HG02610 (cell line): Measurements from ENCODE around the gene IGSF9B.

Source experiments
- ATAC-seq: cut with Tn5 transposase; IDR thresholded peaks from one replicate; pipeline ENCODE4 v1.9.1; 2021; ENCODE audit warnings: mild to moderate bottlenecking, moderate library complexity; ENCODE audit not compliant: unreplicated experiment

The IGSF9B gene

DNA sequence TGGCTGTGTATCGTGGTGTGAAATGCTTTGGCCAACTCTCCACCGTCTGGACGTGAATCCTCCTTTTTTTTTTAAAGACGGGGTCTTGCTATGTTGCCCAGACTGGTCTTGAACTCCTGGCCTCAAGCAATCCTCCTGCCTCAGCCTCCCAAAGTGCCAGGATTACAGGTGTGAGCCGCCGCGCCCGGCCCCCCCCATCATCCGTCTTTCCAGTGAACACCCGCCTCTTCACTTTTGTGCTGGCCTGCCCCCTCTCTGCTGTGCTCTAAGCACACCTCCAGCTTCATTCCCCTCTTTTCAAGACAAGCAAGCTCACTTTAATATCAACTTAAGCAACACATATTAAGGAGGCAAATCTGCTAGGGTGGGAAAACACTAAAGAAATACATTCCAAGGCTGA lies 35.3 kb downstream of the IGSF9B start:
- ATAC-seq: no peak

- no peak for ATAC-seq
Measured at GRCh38 chr11:133921026-133921425, 35.7 kb downstream of the IGSF9B start.

- ATAC-seq: no peak
Measured at GRCh38 chr11:133920109-133920990, 36.4 kb downstream of the IGSF9B start.

GRCh38 chr11:133919330-133920108 lies 37.2 kb downstream of the IGSF9B start:
- no peak for ATAC-seq

DNA sequence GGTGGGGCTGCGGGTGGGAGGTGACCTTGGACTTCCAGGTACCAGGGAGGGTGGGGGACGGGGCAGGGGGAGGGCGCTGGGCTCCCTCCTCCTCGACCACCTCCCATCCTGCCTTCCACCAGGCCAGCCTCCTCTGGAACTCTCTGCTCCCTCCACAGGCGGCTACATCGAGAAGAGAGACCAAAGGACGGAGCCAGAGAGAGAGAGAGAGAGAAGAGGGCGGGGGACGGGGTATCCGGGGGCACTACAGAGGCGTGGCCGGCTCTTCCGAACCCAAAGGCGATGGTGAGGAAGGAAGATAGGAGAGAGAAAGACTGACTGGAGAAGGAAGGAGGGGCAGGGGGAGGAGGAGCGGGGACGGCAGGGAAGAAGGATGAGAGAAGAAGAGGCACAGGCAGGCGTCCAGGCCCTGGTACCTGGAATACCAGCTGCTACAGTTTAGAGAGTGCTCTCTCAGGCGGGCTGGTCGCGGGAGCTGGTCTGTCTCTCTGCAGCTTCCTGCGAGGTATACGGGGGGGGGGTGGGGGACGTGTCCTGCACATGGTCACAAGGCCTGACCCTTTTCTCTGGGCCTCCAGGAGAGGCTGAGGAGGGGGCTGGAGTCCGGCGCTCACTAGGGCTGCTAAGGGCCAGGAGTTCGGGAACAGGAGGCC lies 38.0 kb downstream of the IGSF9B start:
- no peak for ATAC-seq

GRCh38 chr11:133917921-133918607 lies 38.7 kb downstream of the IGSF9B start:
- ATAC-seq: no peak

- no peak for ATAC-seq
Measured at GRCh38 chr11:133916784-133917440, 39.9 kb downstream of the IGSF9B start.

- no peak for ATAC-seq
Measured at GRCh38 chr11:133913761-133914160, 43.0 kb downstream of the IGSF9B start.

GRCh38 chr11:133911171-133911570 lies 45.6 kb downstream of the IGSF9B start:
- no peak for ATAC-seq

GRCh38 chr11:133910101-133910500 lies 46.7 kb downstream of the IGSF9B start:
- no peak for ATAC-seq

GRCh38 chr11:133908827-133909226 lies 47.9 kb downstream of the IGSF9B start:
- ATAC-seq: no peak

DNA sequence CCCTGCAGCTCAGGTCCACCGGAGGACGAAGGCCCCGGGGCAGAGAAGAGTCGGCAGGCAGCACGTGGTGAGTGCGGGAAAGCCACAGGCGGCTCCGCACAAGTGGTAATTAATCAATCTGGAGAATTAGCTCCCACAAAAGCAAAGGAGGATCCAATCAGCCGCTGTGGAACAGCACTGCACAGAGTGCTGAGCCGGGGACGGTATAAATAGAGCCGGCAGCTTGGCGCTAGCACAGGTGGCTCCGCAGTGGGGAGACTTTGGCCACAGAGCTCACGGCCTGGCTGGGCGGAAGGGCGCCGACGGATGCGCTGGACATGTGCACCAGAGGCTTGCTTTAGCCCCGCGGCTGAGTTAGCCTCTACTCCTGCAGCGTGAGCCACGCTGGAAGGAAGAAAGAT lies 48.9 kb downstream of the IGSF9B start:
- ATAC-seq: no peak

DNA sequence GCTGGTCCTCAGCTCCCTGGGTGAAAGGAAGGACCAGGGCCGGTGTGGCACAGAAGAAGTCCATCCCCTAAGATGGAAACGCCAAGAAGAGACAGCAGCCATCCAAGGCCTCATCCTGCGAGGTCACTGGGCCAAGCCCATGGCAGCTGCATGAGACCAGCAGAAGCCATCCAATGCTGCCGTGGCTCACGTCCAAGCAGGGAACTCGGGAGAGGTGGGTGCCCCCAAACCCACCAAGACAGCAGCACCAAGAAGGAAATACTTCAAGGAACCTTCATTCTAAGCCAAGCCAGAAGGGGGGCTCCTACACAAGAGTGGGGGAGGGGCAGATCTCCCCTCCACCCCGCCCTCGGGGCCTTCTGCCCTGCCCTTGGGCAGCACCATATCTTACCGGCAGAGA lies 49.6 kb downstream of the IGSF9B start:
- ATAC-seq: no peak

GRCh38 chr11:133906746-133907145 lies 50.0 kb downstream of the IGSF9B start:
- no peak for ATAC-seq

- ATAC-seq: no peak
Measured at GRCh38 chr11:133906241-133906640, 50.5 kb downstream of the IGSF9B start.

GRCh38 chr11:133905677-133906156 lies 51.1 kb downstream of the IGSF9B start:
- ATAC-seq: no peak

DNA sequence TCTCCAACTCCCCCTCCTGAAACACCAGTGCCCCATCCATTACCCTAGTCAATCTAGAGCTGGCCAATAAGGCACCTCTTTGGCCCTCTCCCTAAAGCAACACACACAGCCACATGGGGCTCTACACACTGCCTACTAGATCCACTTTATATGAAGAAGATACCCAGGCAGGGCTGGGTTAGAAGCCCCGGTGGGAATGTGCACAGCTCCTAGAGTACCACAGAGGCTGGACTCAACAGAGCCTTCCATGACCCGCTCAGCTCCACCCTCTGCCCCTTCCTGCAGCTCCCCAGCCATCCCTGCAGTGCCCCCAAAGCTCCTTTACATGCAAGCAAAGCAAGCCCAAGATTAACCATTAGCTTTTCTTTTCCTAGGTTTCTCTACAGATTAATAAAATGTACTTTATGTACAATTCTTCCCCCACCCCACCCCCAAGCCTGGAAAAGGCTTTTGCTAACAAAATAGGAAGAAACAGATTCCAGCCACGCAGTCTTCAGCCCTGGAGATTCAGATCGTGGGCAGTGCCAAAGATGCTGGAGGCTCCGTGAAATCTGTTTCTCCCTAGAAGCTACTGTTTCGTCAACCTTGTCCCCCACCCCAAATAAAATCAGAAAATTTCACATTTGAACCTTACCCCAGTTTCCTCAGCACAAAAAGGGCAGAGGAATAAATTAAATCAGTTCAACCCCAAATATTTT lies 51.8 kb downstream of the IGSF9B start:
- no peak for ATAC-seq

DNA sequence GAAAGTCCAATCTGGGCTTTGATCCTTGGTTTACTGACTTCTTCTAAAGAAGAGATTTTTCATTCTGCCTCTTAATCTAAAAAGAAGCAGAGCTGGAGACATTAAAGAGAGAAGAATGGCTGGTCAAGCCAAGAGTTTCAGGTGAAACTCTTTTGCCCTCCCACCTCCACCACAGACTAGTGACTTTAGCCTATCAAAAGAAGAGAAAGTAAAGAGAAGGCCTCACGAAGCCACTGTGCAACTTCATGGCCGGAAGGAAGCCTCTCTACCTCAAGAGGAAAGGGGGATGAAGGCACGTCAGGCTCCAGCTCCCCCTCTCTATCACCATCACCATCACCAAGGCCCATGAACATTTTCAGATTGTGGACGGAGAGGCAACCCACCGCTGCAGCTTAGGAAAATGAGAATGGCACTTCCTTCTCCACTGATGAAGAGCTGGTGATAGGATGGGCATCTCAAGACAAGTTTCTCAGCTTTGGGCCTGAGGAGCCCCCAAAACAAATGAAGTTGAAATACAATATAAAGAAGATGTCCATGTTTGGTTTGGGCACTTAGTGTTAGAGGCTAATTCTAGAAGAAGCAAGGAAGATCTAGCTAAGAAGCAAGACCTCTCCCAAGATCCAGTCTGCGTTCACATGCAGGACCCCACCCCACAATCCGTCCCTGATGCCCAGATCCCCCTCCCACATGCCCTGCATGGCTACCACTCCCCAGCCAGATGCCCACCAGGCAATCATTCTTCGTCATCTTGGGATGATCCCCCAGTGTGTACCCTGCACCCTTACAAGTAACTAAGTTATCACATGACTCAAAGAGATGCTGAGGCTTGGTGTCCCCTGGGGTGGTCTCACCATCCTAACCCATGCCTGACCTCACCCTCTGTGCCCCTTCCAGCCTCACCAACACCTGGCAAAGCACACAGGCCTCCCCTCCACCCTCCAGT lies 52.6 kb downstream of the IGSF9B start:
- no peak for ATAC-seq

DNA sequence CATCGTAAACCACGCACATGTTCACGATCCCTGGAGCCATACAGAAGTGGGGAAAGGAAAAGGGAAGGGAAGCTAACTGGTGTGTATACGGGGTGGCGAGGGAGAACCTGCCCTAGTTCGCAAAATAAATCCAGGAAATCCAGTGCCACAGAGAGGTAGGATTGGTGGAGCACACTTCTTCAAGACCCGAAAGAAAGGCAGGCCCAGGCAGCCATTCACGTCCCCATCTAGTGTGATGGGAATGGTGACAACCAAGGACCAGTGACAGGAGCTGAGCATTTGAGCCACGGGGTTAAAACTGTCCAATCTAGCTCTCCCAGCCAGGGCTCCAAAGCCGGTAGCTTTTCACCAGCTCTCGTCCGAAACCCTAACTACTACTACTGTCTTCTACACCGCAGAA lies 53.7 kb downstream of the IGSF9B start:
- ATAC-seq: no peak
